K562 treated with DMSO at 1 percent for 24 hours (cell line): ENCODE results near the gene OR5K4. TPM values are rescaled to one million over a fixed set of nuclear protein-coding genes. Genes with fewer than 3 reads are reported as not detected.

ENCODE experiments used
- total RNA-seq: library from RNA; unstranded; fragments of 300-600 nt; gene quantifications from 2 replicates; pipeline ENCODE4 v1.2.3, GENCODE V29; 2022; ENCODE audit warnings: low read depth; ENCODE audit not compliant: insufficient read depth

The OR5K4 gene, protein sequence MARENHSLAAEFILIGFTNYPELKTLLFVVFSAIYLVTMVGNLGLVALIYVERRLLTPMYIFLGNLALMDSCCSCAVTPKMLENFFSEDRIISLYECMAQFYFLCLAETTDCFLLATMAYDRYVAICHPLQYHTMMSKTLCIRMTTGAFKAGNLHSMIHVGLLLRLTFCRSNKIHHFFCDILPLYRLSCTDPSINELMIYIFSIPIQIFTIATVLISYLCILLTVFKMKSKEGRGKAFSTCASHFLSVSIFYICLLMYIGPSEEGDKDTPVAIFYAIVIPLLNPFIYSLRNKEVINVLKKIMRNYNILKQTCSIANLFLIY
- total RNA-seq: not detected in 2 replicates

DNA sequence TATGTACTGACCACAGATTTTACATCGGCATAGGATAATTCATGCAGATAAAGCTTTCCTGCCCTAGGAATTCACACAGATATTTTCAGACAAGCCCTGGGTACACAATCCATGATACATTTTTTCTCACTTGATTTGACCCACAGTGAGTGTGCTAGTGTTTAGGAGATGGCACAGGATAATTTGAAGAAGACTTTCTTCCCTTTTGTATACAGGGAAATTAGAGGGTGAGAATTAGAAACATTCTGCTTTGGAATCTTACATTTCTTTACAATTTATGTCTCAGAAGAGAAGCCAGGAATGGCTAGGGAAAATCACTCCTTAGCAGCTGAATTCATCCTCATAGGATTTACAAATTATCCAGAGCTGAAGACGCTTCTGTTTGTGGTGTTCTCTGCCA, at the start of gene OR5K4:
Gene OR5K4, plus strand, starts transcription at position 301 of the 400 bp plus-strand sequence. Its CDS starts 0 bp downstream, at position 301.

DNA sequence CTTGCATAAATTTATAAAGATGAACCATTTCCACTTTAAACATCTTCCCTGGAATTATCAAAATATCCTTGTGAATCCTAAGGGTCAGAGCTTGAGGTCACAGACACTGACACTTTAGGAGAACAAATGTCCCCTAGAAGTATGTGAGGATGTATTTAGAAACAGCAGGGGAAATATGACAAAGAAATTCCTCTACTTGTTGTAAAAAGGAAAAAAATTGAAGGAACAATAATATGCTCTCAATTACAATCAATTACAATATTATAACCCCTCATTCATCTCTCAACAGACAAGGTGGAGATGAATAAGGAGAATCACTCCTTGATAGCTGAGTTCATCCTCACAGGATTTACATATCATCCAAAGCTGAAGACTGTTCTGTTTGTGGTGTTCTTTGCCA, 36.7 kb downstream of the OR5K4 start, which contains the start of gene OR5K3:
Gene OR5K3, plus strand, starts transcription at position 301 of the 400 bp plus-strand sequence. Its CDS starts 0 bp downstream, at position 301.

Other genes with a start within 250 kb of the OR5K4 start
- not detected in 2 replicates for gene OR5H1, start 223.1 kb upstream of the OR5K4 start, total RNA-seq
- gene OR5H14, start 206.4 kb upstream of the OR5K4 start, total RNA-seq: not detected in 2 replicates
- gene OR5H15, start 187.2 kb upstream of the OR5K4 start, total RNA-seq: not detected in 2 replicates
- gene OR5H6, start 89.6 kb upstream of the OR5K4 start, total RNA-seq: not detected in 2 replicates
- gene OR5H2, start 71.3 kb upstream of the OR5K4 start, total RNA-seq: not detected in 2 replicates
- not detected in 2 replicates for gene OR5K3, start 36.8 kb downstream of the OR5K4 start, total RNA-seq
- gene OR5K1, start 109.3 kb downstream of the OR5K4 start, total RNA-seq: not detected in 2 replicates
- gene OR5K2, start 143.8 kb downstream of the OR5K4 start, total RNA-seq: not detected in 2 replicates
- gene CLDND1, start 169.0 kb downstream of the OR5K4 start, total RNA-seq: 37.0 and 41.2 TPM in 2 replicates
- not detected in 2 replicates for gene GPR15, start 178.1 kb downstream of the OR5K4 start, total RNA-seq
- 22.7 and 28.8 TPM in 2 replicates for gene CPOX, start 239.8 kb downstream of the OR5K4 start, total RNA-seq